Vagina (tissue), 2 donors: ENCODE data around the gene CUL4B.

Experiments
- CTCF ChIP-seq, 3 experiments: fragments of 450-650 bp in 2 of 3; fragments of 200-600 bp in 1 of 3; sonication (generic) in 1 of 3; IDR thresholded peaks; one replicate each; pipeline ENCODE4 v1.5.1; 2017 to 2019; ENCODE audit warnings: antibody characterized with exemption in 3 of 3, mild to moderate bottlenecking in 2 of 3, moderate library complexity in 2 of 3
- POLR2A ChIP-seq, 2 donors: fragments of 450-650 bp; IDR thresholded peaks; one replicate each; pipeline ENCODE4 v1.6.1; 2017; ENCODE audit warnings: antibody characterized with exemption in 2 of 2, mild to moderate bottlenecking in 2 of 2, moderate library complexity in 2 of 2
- POLR2AphosphoS5 ChIP-seq, 2 donors: sonication (generic); formaldehyde crosslinking; IDR thresholded peaks; one replicate each; pipeline ENCODE4 v1.9.0; 2017; ENCODE audit warnings: antibody characterized with exemption in 2 of 2, mild to moderate bottlenecking in 2 of 2, low read depth in 1 of 2; ENCODE audit not compliant: insufficient read depth in 1 of 2

GRCh38 chrX:120477453-120477852 lies 83.3 kb downstream of the CUL4B start:
- TF ChIP-seq CTCF (IDR thresholded peaks at IDR 0.05) (no peak), POLR2AphosphoS5 (IDR thresholded peaks at IDR 0.05; ENCODE audit: insufficient read depth in 1 of 2, low read depth in 1 of 2) (no peak), POLR2A (IDR thresholded peaks at IDR 0.05) (no peak)
